OCI-LY3 (cell line): ENCODE measurements around the gene MBD2.
"Not testable (repeated sequence)": the region's sequence is repeated elsewhere in the genome, so short reads cannot be mapped to it uniquely, and the experiment has no call there.

ENCODE experiments used
- CTCF ChIP-seq: fragments of 200-600, 300-600 bp; sonication (generic); IDR thresholded peaks from 2 replicates; pipeline ENCODE4 v1.5.1; 2014; ENCODE audit warnings: antibody characterized with exemption, low read length, low read depth
- EZH2phosphoT487 ChIP-seq: fragments of 200-600 bp; shearing (Covaris generic); IDR thresholded peaks from 2 replicates; pipeline ENCODE4 v1.6.1; 2018; ENCODE audit warnings: antibody characterized with exemption, mixed run types, low read depth

- not testable (repeated sequence) for TF ChIP-seq CTCF, EZH2phosphoT487
Observed at GRCh38 chr18:54205448-54205847, 19.0 kb downstream of the MBD2 start.
